HG03558 (cell line): ENCODE results near the gene RPIA.
"Not testable (repeated sequence)": the region's sequence is repeated elsewhere in the genome, so short reads cannot be mapped to it uniquely, and the experiment has no call there.

Experiments
- ATAC-seq: cut with Tn5 transposase; IDR thresholded peaks from one replicate; pipeline ENCODE4 v1.9.1; 2021; ENCODE audit warnings: moderate number of reproducible peaks; ENCODE audit not compliant: unreplicated experiment; ENCODE audit errors: extremely low read depth

RPIA gene

GRCh38 chr2:88691339-88692183 lies at the start of gene RPIA:
Gene RPIA, plus strand, starts transcription at chr2:88691673. Its CDS starts 26 bp downstream, at chr2:88691699.
- ATAC-seq, result peak; percentile 96

- ATAC-seq, result no peak
Measured at GRCh38 chr2:88642278-88642677, 49.2 kb upstream of the RPIA start.

- not testable (repeated sequence) for ATAC-seq
Measured at GRCh38 chr2:88645291-88645882, 46.1 kb upstream of the RPIA start.

- no peak for ATAC-seq
Measured at GRCh38 chr2:88651646-88652045, 39.8 kb upstream of the RPIA start.

GRCh38 chr2:88654714-88655113 lies 36.8 kb upstream of the RPIA start:
- no peak for ATAC-seq

- ATAC-seq, result no peak
Measured at GRCh38 chr2:88656690-88657089, 34.8 kb upstream of the RPIA start.

- ATAC-seq, result no peak
Measured at GRCh38 chr2:88657131-88657530, 34.3 kb upstream of the RPIA start.

- no peak for ATAC-seq
Measured at GRCh38 chr2:88658326-88658725, 33.1 kb upstream of the RPIA start.

GRCh38 chr2:88658881-88659537 lies 32.5 kb upstream of the RPIA start:
- ATAC-seq, result no peak

- no peak for ATAC-seq
Measured at GRCh38 chr2:88659538-88659915, 31.9 kb upstream of the RPIA start.

GRCh38 chr2:88660622-88661021 lies 30.9 kb upstream of the RPIA start:
- no peak for ATAC-seq

GRCh38 chr2:88666576-88666975 lies 24.9 kb upstream of the RPIA start:
- ATAC-seq, result no peak

- no peak for ATAC-seq
Measured at GRCh38 chr2:88667219-88667618, 24.3 kb upstream of the RPIA start.

- no peak for ATAC-seq
Measured at GRCh38 chr2:88668862-88669261, 22.6 kb upstream of the RPIA start.

GRCh38 chr2:88669482-88670214 lies 21.8 kb upstream of the RPIA start:
- ATAC-seq, result peak; percentile 55

GRCh38 chr2:88671786-88672427 lies 19.6 kb upstream of the RPIA start:
- no peak for ATAC-seq

GRCh38 chr2:88673363-88673762 lies 18.1 kb upstream of the RPIA start:
- ATAC-seq, result no peak

GRCh38 chr2:88680266-88680902 lies 11.1 kb upstream of the RPIA start:
- ATAC-seq, result no peak

GRCh38 chr2:88680916-88681315 lies 10.6 kb upstream of the RPIA start:
- no peak for ATAC-seq
